Measurements from ENCODE around the gene GCNT1. TPM values are rescaled to one million over a fixed set of nuclear protein-coding genes. Genes with fewer than 3 reads are reported as not detected.

The GCNT1 gene
- total RNA-seq, 1 experiment from 2014 or later: 0.28 TPM

- intact Hi-C loops (cut with micrococcal nuclease; ENCODE audit: unreplicated experiment): no loop called here
- Histone ChIP-seq H3K9me3 (ENCODE audit: control insufficient read depth, insufficient read depth, low read depth, low read length) (no peaks in the 10 kb centered on the region), H3K36me3 (ENCODE audit: control insufficient read depth, insufficient read depth, low read length) (no peaks in the 10 kb centered on the region), H3K27me3 (ENCODE audit: control insufficient read depth, insufficient read depth, low read length) (no peaks in the 10 kb centered on the region), H3K27ac (ENCODE audit: low read length) (no peak overlapping the region), H3K4me1 (ENCODE audit: control insufficient read depth, insufficient read depth, low read length) (no peaks in the 10 kb centered on the region), H3K4me3 (ENCODE audit: low read depth in 2 of 2, low read length in 2 of 2) (no peak overlapping the region)
- ChIA-PET POLR2A (no interaction called here), CTCF (no interaction called here)
- DNase-seq (ENCODE audit: low read depth, low spot score): no peak
- BruUV-seq (replicated peaks): no TSS peak
- in situ Hi-C loops (cut with HindIII; ENCODE audit: low pct_unique_long_range_greater_than_20kb, low sequenced_read_pairs): no loop called here
- no peak for ATAC-seq
- TF ChIP-seq CTCF (IDR thresholded peaks at IDR 0.05) (no peak), TCF7L2 (IDR thresholded peaks at IDR 0.05; ENCODE audit: low read depth, low read length) (no peak), SIN3A (IDR thresholded peaks at IDR 0.05; ENCODE audit: borderline replicate concordance, insufficient read depth, low read depth, low read length) (no peak), POLR2AphosphoS5 (IDR thresholded peaks at IDR 0.05; ENCODE audit: low read depth, low read length) (no peak), REST (IDR thresholded peaks at IDR 0.05; ENCODE audit: insufficient read depth in 1 of 2, low read depth in 2 of 2, low read length in 1 of 2) (no peak)
Measured at GRCh38 chr9:76553680-76554079, 94.7 kb downstream of the GCNT1 start.

Other genes with a start within 250 kb of the GCNT1 start
- gene RFK, start 64.8 kb upstream of the GCNT1 start, total RNA-seq (2021; ENCODE audit: unreplicated experiment): 33.2 TPM

Measured in Panc1 (cell line).